OCI-LY1 (cell line): ENCODE measurements around the gene CD96.

ENCODE experiments used
- H2AFZ ChIP-seq: fragments of 200-600 bp; sonication (generic), shearing (Covaris generic); 2 replicates; pipeline ENCODE4 v1.6.0; 2014; ENCODE audit warnings: antibody characterized with exemption, mild to moderate bottlenecking, low read length
- H3F3A ChIP-seq: fragments of 200-600 bp; sonication (generic), shearing (Covaris generic); 2 replicates; pipeline ENCODE4 v1.6.0; 2014; ENCODE audit warnings: mild to moderate bottlenecking, antibody characterized with exemption, low read length, moderate library complexity; ENCODE audit not compliant: insufficient read depth
- H3K27ac ChIP-seq: fragments of 200-600 bp; sonication (generic); 2 replicates; pipeline ENCODE4 v1.5.1; 2014; ENCODE audit warnings: low read length, mixed run types, mild to moderate bottlenecking, low read depth; ENCODE audit not compliant: poor library complexity, severe bottlenecking
- H3K27me3 ChIP-seq: fragments of 200-600 bp; sonication (generic); 2 replicates; pipeline ENCODE4 v1.6.0; 2014; ENCODE audit warnings: antibody characterized with exemption, mild to moderate bottlenecking, low read length, moderate library complexity; ENCODE audit not compliant: insufficient read depth
- H3K36me3 ChIP-seq: fragments of 200-600 bp; sonication (generic); 2 replicates; pipeline ENCODE4 v1.6.1; 2014; ENCODE audit warnings: mild to moderate bottlenecking, antibody characterized with exemption, low read length, moderate library complexity, mixed read lengths; ENCODE audit not compliant: insufficient read depth
- H3K4me1 ChIP-seq: fragments of 200-600 bp; sonication (generic); 2 replicates; pipeline ENCODE4 v1.5.1; 2014; ENCODE audit warnings: mild to moderate bottlenecking, low read length, moderate library complexity; ENCODE audit not compliant: insufficient read depth, severe bottlenecking
- H3K4me2 ChIP-seq: fragments of 200-600 bp; sonication (generic), shearing (Covaris generic); 2 replicates; pipeline ENCODE4 v1.6.1; 2014; ENCODE audit warnings: low read length
- H3K4me3 ChIP-seq: fragments of 200-600 bp; sonication (generic); 2 replicates; pipeline ENCODE4 v1.5.1; 2014; ENCODE audit warnings: low read length, low read depth, mild to moderate bottlenecking, mixed read lengths; ENCODE audit not compliant: poor library complexity, severe bottlenecking
- H3K79me2 ChIP-seq: fragments of 200-600 bp; shearing (Covaris generic); 2 replicates; pipeline ENCODE4 v1.6.1; 2016; ENCODE audit warnings: mixed run types, low read length, mixed read lengths; ENCODE audit not compliant: insufficient read depth
- H3K9ac ChIP-seq: fragments of 200-600 bp; sonication (generic), shearing (Covaris generic); 2 replicates; pipeline ENCODE4 v1.6.1; 2014; ENCODE audit warnings: mild to moderate bottlenecking, low read length, mixed read lengths
- H3K9me2 ChIP-seq: fragments of 200-600 bp; sonication (generic), shearing (Covaris generic); 2 replicates; pipeline ENCODE4 v1.6.1; 2014; ENCODE audit warnings: low read depth, mild to moderate bottlenecking, low read length, mixed read lengths
- H3K9me3 ChIP-seq: fragments of 200-600 bp; shearing (Covaris generic); 2 replicates; pipeline ENCODE4 v1.6.1; 2014; ENCODE audit warnings: low read length, mixed read lengths
- H4K20me1 ChIP-seq: fragments of 200-600 bp; sonication (generic), shearing (Covaris generic); 2 replicates; pipeline ENCODE4 v1.6.0; 2016; ENCODE audit warnings: mild to moderate bottlenecking, low read length; ENCODE audit not compliant: insufficient read depth
- EZH2 ChIP-seq: fragments of 200-600 bp; sonication (generic), shearing (Covaris generic); IDR thresholded peaks from 2 replicates; pipeline ENCODE4 v1.8.0; 2017; ENCODE audit warnings: borderline replicate concordance, mixed run types, mild to moderate bottlenecking, antibody characterized with exemption, low read length, moderate library complexity, mixed read lengths
- TF ChIP-seq, protein P1 (sequence below): fragments of 200-600 bp; sonication (generic), shearing (Covaris generic); IDR thresholded peaks from 2 replicates; pipeline ENCODE4 v1.5.1; 2017; ENCODE audit warnings: mild to moderate bottlenecking, antibody characterized with exemption, low read length, moderate library complexity, mixed read lengths

The CD96 gene

DNA sequence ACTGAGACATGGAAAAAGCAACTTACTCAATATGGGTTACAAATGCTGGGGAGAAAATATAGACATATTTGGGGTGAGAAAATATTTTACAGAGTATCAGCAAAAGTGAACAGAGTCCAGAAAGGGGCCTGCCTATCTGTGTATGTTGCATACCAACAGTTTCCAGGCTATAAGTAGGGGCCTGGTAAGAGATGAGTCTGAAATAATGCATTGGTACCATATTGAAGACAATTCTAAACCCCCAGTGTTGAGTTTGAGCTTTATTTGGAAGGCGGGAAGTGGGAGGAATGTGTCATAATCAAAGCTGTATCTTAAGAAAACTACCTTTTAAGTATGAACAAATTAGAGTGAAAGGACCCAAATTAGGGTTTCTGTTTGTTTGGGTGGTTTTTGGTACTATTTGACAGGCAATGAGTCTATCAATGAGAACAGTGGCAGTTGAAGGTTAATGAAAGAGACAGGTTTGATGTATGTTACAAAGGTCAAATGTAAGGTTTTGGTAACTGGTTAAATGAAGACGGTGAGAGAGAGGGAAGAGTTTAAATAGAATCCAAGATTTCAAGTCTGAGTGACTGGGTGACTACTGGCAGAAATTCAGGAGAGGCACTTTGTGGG, 159.4 kb downstream of the CD96 start:
- Histone ChIP-seq H3K4me1 (no peaks in the 10 kb centered on the region), H3K36me3 (no peaks in the 10 kb centered on the region), H3K9me2 (no peaks in the 10 kb centered on the region), H3K4me3 (no peak overlapping the region), H3F3A (no peaks in the 10 kb centered on the region), H3K27ac (no peak overlapping the region), H3K27me3 (no peaks in the 10 kb centered on the region), H4K20me1 (no peaks in the 10 kb centered on the region), H3K9ac (no peak overlapping the region), H3K4me2 (no peak overlapping the region), H2AFZ (no peak overlapping the region), H3K79me2 (no peaks in the 10 kb centered on the region), H3K9me3 (no peaks in the 10 kb centered on the region)
- no peak for TF ChIP-seq EZH2
- TF ChIP-seq, protein P1, sequence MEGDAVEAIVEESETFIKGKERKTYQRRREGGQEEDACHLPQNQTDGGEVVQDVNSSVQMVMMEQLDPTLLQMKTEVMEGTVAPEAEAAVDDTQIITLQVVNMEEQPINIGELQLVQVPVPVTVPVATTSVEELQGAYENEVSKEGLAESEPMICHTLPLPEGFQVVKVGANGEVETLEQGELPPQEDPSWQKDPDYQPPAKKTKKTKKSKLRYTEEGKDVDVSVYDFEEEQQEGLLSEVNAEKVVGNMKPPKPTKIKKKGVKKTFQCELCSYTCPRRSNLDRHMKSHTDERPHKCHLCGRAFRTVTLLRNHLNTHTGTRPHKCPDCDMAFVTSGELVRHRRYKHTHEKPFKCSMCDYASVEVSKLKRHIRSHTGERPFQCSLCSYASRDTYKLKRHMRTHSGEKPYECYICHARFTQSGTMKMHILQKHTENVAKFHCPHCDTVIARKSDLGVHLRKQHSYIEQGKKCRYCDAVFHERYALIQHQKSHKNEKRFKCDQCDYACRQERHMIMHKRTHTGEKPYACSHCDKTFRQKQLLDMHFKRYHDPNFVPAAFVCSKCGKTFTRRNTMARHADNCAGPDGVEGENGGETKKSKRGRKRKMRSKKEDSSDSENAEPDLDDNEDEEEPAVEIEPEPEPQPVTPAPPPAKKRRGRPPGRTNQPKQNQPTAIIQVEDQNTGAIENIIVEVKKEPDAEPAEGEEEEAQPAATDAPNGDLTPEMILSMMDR, result no peak
